Dendritic cell treated with granulocyte-macrophage colony-stimulating factor and Interleukin-4, amounts not matched to agents 40 ng/mL and 50 ng/mL, for 4 days (primary cell): ENCODE measurements around the gene AANAT.

Experiments
- H3K27ac Mint-ChIP-seq: one replicate; pipeline ENCODE4 v1.8.0; 2022; ENCODE audit warnings: mild to moderate bottlenecking, mixed read lengths
- H3K27me3 Mint-ChIP-seq: one replicate; pipeline ENCODE4 v1.8.0; 2022; ENCODE audit warnings: mild to moderate bottlenecking, mixed read lengths
- H3K36me3 Mint-ChIP-seq: one replicate; pipeline ENCODE4 v1.8.0; 2022; ENCODE audit warnings: low read depth, mixed read lengths
- H3K4me1 Mint-ChIP-seq: one replicate; pipeline ENCODE4 v1.8.0; 2022; ENCODE audit warnings: low read depth, mixed read lengths
- H3K4me3 Mint-ChIP-seq: one replicate; pipeline ENCODE4 v1.8.0; 2022; ENCODE audit warnings: mild to moderate bottlenecking, moderate library complexity, mixed read lengths
- H3K9me3 Mint-ChIP-seq: one replicate; pipeline ENCODE4 v1.8.0; 2022; ENCODE audit warnings: mixed read lengths
- intact Hi-C: fragments of 100-400 bp; cut with micrococcal nuclease; formaldehyde crosslinking; loops from one replicate; pipeline ENCODE4 v1.15.0; 2022

Gene AANAT

DNA sequence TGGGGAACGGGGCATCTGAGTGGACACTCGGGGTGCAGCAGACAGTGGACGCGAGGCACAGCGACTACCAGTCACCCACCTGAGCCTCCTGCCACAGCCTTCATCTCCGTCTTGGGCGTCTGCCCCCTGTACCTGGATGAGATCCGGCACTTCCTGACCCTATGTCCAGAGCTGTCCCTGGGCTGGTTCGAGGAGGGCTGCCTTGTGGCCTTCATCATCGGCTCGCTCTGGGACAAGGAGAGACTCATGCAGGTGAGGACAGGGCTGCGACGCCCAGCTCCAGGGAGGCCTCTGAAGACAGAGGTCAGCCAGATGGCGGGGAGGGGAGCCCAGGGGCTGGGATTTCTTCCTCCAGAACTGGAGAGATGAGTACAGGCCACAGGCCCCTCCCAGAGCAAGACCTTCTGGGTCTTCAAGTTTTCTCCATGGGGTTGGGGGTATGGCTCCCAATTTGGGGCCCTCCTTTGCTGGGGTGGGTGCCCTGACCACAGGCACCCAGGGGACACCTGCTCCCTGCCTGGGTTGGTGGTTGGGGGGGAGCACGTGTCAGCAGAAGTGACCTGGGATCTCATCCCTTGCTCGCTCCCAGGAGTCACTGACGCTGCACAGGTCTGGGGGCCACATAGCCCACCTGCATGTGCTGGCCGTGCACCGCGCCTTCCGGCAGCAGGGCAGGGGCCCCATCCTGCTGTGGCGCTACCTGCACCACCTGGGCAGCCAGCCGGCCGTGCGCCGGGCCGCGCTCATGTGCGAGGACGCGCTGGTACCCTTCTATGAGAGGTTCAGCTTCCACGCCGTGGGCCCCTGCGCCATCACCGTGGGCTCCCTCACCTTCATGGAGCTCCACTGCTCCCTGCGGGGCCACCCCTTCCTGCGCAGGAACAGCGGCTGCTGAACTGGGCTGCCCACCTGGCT, 1.9 kb downstream of the AANAT start:
- peaks cover 40% of the 10 kb centered on the region for H3K36me3 Mint-ChIP-seq
- H3K27me3 Mint-ChIP-seq = peaks cover under 1% of the 10 kb centered on the region
- no peaks in the 10 kb centered on the region for H3K9me3 Mint-ChIP-seq
- peaks cover 7% of the 10 kb centered on the region for H3K4me1 Mint-ChIP-seq
- H3K27ac Mint-ChIP-seq = no peak overlapping the region
- H3K4me3 Mint-ChIP-seq = no peak overlapping the region
- intact Hi-C loops = no loop called here

DNA sequence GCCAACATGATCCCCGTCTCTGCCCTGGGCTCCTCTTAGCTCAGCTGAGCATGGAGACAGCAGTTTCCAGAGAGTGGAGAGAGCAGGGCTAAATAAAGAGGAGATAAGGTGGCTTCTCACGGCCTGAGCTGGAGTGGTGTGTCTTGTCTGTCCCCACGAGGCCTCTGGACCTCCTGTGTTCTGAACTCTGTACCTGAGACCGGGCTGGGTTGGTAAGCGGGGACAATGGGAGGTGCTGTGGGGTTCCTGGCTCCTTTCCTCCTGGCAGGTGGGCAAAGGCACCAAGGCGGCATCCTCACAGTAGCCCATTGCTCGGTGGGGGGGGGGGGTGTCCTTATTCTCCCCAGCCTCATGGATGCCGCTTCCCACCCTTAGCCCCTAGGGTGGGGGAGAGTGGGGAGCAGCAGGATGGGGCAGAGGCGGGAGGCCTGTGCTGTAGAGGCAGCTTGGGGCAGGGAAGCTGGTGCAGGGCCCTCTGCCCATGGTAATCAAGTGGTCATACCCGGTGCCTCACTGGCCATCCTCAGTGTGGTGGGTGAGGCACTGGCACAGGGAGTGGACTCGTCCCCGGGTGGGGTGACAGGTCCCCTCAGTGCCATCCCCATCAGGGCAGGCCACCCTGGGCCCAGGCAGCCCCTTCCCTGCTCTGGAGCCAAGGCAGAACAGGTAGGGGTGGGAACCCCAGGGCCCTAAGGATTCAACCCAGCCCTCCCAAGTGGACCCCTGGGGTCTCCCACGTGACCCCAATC, 2.8 kb downstream of the AANAT start:
- intact Hi-C loops = no loop called here
- Mint-ChIP-seq H3K36me3 (peaks cover 48% of the 10 kb centered on the region), H3K27me3 (no peaks in the 10 kb centered on the region), H3K9me3 (no peaks in the 10 kb centered on the region), H3K4me3 (no peak overlapping the region), H3K4me1 (peaks cover 7% of the 10 kb centered on the region), H3K27ac (no peak overlapping the region)

DNA sequence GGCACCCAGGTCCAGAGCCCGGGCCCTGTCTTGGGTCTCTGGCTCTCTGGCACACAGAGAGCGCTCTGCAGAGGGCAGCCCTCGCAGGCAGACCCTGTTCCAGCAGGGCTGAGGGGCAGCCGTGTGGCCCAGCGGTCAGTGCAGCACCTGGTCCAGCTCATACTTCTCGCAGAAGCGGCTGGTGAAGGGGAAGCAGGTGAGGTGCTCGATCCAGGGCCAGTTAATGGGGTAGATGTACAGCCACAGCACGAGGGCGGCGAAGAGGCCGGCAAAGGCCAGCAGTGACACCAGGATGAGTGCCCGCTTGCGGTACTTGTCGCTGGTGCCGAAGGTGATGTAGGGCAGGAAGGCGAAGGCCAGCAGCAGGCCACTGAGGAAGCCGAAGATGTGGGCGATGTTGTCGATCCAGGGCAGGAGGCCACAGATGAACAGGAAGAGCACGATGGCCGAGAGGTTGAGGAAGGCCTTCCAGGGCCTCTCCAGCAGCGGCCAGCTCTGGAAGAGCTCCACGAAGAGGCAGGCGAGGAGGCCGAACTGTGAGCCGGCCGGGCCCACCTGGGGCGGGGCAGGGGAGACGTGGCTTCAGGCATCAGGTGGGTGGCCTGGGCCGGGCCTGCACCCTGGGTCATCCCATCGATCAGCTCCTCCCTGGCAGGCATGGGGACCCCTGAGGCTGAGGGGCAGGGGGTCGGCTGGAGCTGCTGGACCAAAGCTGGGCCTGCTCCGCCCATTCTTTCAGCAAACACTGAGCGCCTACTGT, 4.3 kb downstream of the AANAT start:
- Mint-ChIP-seq H3K9me3 (no peaks in the 10 kb centered on the region), H3K27me3 (no peaks in the 10 kb centered on the region), H3K36me3 (peaks cover 63% of the 10 kb centered on the region), H3K27ac (no peak overlapping the region), H3K4me1 (no peaks in the 10 kb centered on the region), H3K4me3 (no peak overlapping the region)
- intact Hi-C loops = no loop called here

DNA sequence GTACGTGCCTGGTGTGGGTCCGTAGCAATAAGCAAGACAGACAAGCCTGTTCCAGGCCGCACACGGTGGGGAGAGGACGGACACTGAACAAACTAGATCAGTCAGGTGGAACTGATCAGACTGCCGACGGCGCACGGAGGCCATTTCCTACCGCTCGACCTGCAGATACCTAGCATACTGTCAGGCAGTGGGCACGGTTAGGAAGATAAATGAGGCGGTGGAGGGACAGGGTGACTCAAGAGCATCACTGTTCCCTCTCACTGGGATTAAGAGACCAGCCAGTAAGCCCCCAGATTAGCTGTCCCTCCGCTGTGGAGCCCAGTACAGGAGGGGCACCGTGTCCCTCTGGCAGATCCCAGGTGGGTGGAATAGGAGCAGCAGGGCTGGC, 4.8 kb downstream of the AANAT start:
- Mint-ChIP-seq H3K4me1 (no peaks in the 10 kb centered on the region), H3K4me3 (no peak overlapping the region)

DNA sequence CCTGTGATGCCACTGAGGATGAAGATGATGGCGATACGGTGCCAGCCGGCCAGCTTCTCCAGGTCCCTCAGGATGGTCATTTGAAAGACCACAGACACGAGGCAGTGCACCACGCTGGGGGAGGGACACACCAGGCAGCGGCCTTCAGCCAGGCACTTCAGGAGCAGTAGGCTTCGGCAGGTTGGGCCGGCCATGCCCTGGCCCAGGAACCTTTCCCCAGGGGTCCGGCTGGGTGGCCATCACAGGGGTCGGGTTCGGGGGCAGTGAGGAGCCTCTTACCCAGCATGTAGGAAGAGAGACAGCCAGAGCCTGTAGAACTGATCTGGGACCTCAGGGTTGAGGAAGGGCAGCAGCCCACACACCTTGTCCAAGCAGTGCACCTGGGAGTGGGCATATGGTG, 5.3 kb downstream of the AANAT start:
- Mint-ChIP-seq H3K9me3 (no peaks in the 10 kb centered on the region), H3K4me3 (no peak overlapping the region), H3K27me3 (no peaks in the 10 kb centered on the region), H3K27ac (no peak overlapping the region), H3K4me1 (no peaks in the 10 kb centered on the region), H3K36me3 (peaks cover 74% of the 10 kb centered on the region)
- intact Hi-C loops = no loop called here

More for the DNA sequence above, 4.8 kb downstream of the AANAT start:
- Mint-ChIP-seq H3K36me3 (peaks cover 69% of the 10 kb centered on the region), H3K27me3 (no peaks in the 10 kb centered on the region), H3K27ac (no peak overlapping the region), H3K9me3 (no peaks in the 10 kb centered on the region)
- intact Hi-C loops = no loop called here

DNA sequence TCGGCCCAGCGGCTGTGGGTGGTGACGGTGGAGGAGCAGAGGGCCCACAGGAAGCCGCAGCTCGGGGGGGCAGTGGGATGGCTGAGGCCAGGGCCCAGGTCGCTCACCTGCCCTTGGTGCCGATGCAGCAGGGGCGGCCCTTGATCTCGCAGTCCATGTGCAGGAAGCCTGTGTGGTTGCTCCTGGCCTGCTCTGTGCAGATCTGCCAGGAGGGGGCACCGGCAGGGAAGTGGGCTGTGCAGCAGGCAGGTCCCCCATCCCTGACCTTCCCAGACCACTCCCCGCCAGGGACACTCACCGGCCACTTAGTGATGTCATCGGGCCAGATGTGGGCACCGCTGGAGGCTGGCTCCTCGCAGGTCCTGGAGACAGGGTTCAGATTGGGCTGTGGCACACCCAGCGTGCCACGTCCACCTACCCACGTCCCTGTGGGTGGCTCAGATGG, 6.2 kb downstream of the AANAT start:
- H3K27ac Mint-ChIP-seq = no peak overlapping the region
- no peaks in the 10 kb centered on the region for H3K4me1 Mint-ChIP-seq
- intact Hi-C loops = no loop called here
- H3K27me3 Mint-ChIP-seq = no peaks in the 10 kb centered on the region
- H3K4me3 Mint-ChIP-seq = no peak overlapping the region
- H3K9me3 Mint-ChIP-seq = no peaks in the 10 kb centered on the region
- H3K36me3 Mint-ChIP-seq = peaks cover 82% of the 10 kb centered on the region

DNA sequence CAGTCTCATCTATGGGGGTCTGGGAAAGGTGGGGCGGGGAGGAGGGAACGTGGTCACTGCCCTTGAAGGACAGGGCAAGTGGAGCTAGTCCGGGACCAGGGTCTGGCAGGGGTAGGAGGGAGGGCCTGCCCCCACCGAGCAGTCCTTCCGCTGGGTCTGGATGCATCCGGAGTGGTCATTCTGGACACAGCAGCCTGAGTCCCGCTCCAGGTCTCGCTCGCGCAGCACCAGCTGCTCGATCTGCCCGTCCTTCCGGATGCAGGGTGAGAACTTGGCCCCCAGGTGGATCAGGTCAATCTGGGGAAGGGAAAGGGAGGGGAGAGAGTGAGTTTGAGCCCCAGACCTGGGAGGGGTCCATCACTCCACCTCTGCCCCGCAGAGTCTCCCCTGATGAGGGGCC, 6.8 kb downstream of the AANAT start:
- Mint-ChIP-seq H3K27me3 (no peaks in the 10 kb centered on the region), H3K9me3 (no peaks in the 10 kb centered on the region), H3K36me3 (peaks cover 89% of the 10 kb centered on the region), H3K4me3 (no peak overlapping the region), H3K4me1 (peaks cover 3% of the 10 kb centered on the region), H3K27ac (no peak overlapping the region)
- intact Hi-C loops = no loop called here

DNA sequence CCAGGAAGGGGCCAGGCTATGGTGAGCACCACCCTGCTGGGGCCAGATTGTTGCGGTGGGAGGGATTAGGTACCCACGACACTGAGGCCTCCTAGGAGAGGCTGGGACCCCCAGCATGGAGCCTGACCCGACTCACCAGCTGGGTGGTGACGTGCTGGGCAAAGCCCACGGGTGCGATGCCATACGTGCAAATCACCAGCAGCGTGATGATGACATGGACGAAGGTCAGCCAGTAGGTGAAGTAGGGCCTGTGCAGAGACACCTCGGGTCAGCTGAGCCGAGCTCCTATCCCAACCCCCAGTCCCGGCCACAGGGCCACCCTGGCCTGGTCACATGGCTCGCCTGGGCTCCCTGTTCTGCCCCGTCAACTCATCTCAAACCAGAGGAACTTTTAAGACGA, 7.5 kb downstream of the AANAT start:
- Mint-ChIP-seq H3K36me3 (peaks cover 92% of the 10 kb centered on the region), H3K27ac (no peak overlapping the region), H3K4me1 (peaks cover 8% of the 10 kb centered on the region), H3K9me3 (no peaks in the 10 kb centered on the region), H3K4me3 (no peak overlapping the region), H3K27me3 (no peaks in the 10 kb centered on the region)
- intact Hi-C loops = no loop called here

DNA sequence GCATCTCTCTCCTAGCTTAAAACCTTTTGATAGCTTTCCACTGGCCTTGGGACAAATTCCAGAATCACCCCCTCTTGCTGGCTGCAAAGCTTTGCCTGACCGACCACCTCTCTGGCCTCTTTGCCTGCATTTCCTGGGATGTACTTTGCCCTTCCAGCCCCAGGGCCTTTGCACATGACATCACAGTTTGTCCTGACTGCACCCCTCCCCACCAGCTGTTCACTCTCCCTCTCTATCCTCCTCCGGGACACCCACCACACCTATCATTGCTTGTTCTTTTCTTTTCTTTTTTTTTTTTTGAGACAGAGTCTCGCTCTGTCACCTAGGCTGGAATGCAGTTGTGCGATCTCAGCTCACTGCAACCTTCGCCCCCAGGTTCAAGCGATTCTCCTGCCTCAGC, 7.9 kb downstream of the AANAT start:
- H3K9me3 Mint-ChIP-seq = no peaks in the 10 kb centered on the region
- intact Hi-C loops = no loop called here
- H3K27me3 Mint-ChIP-seq = no peaks in the 10 kb centered on the region
- H3K36me3 Mint-ChIP-seq = peaks cover 93% of the 10 kb centered on the region
- no peak overlapping the region for H3K27ac Mint-ChIP-seq
- peaks cover 9% of the 10 kb centered on the region for H3K4me1 Mint-ChIP-seq
- H3K4me3 Mint-ChIP-seq = no peak overlapping the region

DNA sequence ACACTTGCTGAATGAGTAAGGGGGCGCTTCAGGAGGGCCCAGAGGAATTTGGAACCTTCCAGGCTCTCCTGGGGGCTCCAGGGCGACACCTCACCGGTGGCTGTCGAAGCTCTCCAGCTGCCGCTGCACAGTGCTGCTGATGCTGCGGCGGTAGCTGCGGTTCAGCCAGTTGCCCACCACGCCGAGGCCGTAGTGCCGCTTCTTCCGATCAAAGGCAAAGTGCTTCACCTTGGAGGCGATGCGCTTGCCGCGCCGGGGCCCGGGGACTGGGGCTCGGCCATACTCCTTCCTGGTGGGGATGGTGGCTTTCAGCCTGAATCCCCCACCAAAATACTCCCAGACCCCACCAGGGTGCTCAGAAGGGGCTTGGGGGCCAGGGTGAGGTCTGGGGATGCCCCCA, 9.3 kb downstream of the AANAT start:
- intact Hi-C loops = no loop called here
- H3K4me3 Mint-ChIP-seq = no peak overlapping the region
- H3K9me3 Mint-ChIP-seq = no peaks in the 10 kb centered on the region
- no peak overlapping the region for H3K27ac Mint-ChIP-seq
- no peaks in the 10 kb centered on the region for H3K27me3 Mint-ChIP-seq
- H3K36me3 Mint-ChIP-seq = peaks cover 86% of the 10 kb centered on the region
- H3K4me1 Mint-ChIP-seq = peaks cover 23% of the 10 kb centered on the region

DNA sequence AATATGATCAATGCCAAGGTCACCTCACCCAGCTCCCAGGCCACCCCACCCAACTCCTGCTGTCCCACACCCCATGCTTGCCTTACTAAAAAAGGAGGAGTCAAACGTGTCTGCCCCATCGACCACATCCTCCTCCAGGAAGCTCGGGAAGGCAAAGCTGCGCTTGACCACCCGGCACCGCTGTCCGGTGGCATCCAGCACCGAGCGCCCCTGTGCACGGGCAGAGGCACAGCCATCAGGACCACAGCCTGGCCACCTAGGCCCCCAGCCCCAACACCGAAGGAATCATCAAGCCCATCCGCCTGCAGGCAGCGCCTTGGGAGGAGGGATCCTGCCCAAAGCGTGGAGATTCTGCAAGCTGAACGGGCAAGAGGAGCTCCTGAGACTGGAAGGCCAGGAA, 10.2 kb downstream of the AANAT start:
- intact Hi-C loops = no loop called here

DNA sequence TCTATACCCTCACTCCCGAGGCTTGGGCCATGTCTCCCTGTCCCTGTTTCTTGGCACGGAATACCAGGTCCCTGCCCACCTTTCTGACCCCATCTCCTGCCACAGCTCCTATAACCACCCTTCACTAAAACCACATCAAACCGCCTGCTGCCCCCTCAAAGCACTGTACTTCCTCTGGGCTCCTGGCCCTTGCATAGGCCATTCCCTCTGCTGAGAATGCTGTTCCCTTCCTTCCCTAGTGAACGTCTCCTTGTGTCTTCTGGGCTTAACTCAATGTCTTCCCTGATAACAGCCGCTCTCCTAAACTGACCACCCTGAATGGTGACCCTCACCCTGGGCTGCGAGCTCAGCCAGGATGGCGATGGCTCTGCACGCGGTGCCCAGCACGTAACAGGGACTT, 10.7 kb downstream of the AANAT start:
- Mint-ChIP-seq H3K27me3 (no peaks in the 10 kb centered on the region), H3K4me3 (no peak overlapping the region), H3K27ac (no peak overlapping the region), H3K4me1 (peaks cover 29% of the 10 kb centered on the region), H3K36me3 (peaks cover 72% of the 10 kb centered on the region), H3K9me3 (no peaks in the 10 kb centered on the region)
- intact Hi-C loops = no loop called here

More for the DNA sequence above, 10.2 kb downstream of the AANAT start:
- Mint-ChIP-seq H3K36me3 (peaks cover 77% of the 10 kb centered on the region), H3K9me3 (no peaks in the 10 kb centered on the region), H3K27me3 (no peaks in the 10 kb centered on the region), H3K4me3 (no peak overlapping the region), H3K4me1 (peaks cover 29% of the 10 kb centered on the region), H3K27ac (no peak overlapping the region)

DNA sequence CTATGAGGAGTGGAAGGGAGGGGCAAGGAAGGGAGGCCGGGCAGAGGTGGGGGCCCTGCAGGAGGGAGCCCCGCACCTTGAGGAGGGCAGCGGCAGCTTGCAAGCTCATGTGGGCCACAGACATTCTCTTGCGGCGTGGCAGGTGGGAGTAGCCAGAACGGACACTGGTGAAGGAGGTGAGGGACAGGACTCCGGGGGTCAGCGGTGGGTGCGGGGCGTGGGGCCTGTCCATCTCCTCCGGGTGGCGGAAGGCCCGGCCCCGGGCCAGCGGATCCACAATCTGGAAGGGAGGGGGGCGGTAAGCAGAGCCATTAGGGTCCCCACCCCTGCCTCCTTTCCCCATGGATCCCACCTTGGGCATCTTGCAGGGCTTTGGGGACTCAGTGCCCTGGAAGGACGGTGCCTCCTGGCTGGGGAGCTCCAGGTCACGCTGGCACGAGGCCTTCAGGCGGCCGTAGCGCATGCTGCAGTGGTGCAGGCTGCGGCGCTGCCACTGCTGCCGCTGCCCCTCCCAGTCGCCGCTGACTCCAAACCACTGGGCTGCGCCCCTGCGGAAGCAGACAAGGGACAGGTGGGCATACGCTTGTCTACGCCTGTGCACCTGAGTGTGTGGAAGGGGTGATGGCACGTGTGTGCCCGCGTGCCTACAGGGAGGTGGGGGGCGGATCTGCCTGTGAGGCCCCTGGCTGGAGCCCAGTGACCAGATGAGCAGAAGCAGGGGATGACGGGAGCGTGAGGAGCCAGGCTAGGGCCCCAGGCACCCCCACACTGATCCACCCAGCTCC, 11.5 kb downstream of the AANAT start:
- H3K9me3 Mint-ChIP-seq = no peaks in the 10 kb centered on the region
- peaks cover 38% of the 10 kb centered on the region for H3K4me1 Mint-ChIP-seq
- H3K27me3 Mint-ChIP-seq = no peaks in the 10 kb centered on the region
- no peak overlapping the region for H3K27ac Mint-ChIP-seq
- H3K4me3 Mint-ChIP-seq = no peak overlapping the region
- H3K36me3 Mint-ChIP-seq = peaks cover 64% of the 10 kb centered on the region
- intact Hi-C loops = no loop called here
